GM19468 (cell line): ENCODE data around the gene EYA4.
"Not testable (repeated sequence)": the region's sequence is repeated elsewhere in the genome, so short reads cannot be mapped to it uniquely, and the experiment has no call there.

ENCODE experiments used
- ATAC-seq: cut with Tn5 transposase; IDR thresholded peaks from one replicate; pipeline ENCODE4 v1.9.1; 2021; ENCODE audit warnings: mild to moderate bottlenecking, moderate library complexity, moderate number of reproducible peaks; ENCODE audit not compliant: unreplicated experiment; ENCODE audit errors: extremely low read depth

EYA4 gene

GRCh38 chr6:133393891-133394290 lies 152.7 kb downstream of the EYA4 start:
- no peak for ATAC-seq

GRCh38 chr6:133394630-133395029 lies 153.5 kb downstream of the EYA4 start:
- no peak for ATAC-seq

- no peak for ATAC-seq
These were observed 155.3 kb downstream of the EYA4 start for GRCh38 chr6:133396233-133396983.

DNA sequence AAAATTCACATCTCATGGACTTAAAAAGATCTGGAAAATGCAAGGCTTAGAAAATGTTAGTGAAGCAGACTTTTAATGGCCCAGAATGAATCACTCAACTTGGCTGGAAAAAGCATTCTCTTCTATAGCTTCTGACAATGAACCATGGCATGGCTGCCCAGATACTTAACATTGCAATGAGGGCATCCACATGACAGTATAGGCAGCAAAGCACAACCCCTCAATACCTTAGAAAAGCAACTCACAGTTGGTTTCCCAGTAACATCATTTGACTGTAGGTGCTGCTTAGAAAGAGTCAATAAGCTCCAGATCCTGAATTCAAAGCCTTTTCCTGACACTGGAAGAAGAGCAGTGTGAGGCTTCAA lies 155.8 kb downstream of the EYA4 start:
- no peak for ATAC-seq

DNA sequence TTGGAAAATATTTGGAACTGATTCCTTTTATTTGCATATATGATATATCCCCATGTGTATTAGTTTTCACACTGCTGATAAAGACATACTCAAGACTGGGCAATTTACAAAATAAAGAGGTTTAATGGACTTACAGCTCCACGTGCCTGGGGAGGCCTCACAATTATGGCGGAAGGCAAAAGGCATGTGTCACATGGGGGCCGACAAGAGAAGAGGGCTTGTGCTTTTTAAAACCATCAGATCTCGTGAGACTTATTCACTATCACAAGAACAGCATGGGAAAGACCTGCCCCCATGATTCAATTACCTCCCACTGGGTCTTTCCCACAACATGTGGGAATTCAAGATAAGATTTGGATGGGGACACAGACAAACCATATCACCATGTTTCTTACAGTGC lies 156.4 kb downstream of the EYA4 start:
- not testable (repeated sequence) for ATAC-seq

DNA sequence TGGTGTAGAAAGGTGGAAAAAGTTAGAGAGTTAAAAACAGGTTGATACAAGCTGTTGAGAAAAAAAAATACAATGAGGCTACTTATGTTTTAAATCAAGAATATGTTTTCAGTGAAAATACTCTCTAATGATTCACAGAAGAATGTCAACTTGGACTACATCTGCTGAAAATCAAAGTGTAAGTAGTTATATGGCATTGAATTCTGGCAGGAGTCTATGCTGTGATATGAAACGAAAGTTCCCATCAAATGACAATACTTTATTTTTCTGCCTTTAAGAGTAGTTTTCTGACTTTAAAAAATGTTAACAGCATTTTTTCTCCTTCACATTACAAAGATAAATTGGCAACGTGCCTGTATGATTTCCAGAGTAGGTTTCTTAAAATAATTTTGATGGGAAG lies 158.3 kb downstream of the EYA4 start:
- ATAC-seq: no peak

GRCh38 chr6:133404151-133404550 lies 163.0 kb downstream of the EYA4 start:
- ATAC-seq: no peak

GRCh38 chr6:133404728-133405127 lies 163.6 kb downstream of the EYA4 start:
- ATAC-seq: no peak

GRCh38 chr6:133407320-133408100 lies 166.4 kb downstream of the EYA4 start:
- no peak for ATAC-seq

GRCh38 chr6:133408132-133408531 lies 167.0 kb downstream of the EYA4 start:
- ATAC-seq: no peak

- ATAC-seq: no peak
These were observed 167.4 kb downstream of the EYA4 start for GRCh38 chr6:133408543-133408942.

GRCh38 chr6:133410638-133411435 lies 169.7 kb downstream of the EYA4 start:
- ATAC-seq: no peak

DNA sequence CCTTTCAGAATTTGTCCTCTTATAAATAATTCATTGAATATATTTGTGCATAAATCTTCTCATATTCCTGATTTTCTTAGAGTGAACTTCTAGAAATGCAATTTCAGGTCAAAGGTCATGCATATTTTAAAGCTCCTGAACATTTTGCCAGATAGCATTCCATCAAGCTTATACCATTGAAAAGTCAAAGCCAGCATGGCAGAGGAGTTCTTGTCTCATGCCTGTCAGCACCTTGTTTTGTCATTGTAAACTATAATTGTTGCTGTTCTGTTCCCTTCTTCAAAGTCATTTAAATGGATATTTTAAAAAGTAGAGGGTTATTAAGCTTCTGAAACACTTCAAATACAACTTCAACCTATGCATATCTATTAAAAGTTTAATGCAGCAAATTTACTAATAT lies 170.6 kb downstream of the EYA4 start:
- no peak for ATAC-seq

DNA sequence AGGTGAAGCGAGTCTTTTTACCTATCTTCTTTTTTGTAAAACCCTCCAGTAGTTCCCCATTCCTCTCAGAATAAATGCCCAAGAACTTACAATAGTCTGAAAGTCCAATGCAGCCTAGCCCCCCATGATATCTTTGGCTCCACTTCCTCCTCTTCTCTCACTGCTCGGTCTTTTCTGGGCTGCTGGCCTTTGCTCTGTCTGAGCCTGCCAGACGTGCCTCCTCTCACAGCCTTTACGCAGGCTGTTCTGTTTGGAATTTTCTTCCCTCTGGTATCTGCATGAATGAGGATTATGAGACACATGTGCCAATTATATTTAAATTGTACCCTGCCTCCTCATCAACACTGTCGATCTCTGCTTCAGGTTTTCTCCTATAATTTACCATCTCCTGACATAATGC lies 174.1 kb downstream of the EYA4 start:
- no peak for ATAC-seq

DNA sequence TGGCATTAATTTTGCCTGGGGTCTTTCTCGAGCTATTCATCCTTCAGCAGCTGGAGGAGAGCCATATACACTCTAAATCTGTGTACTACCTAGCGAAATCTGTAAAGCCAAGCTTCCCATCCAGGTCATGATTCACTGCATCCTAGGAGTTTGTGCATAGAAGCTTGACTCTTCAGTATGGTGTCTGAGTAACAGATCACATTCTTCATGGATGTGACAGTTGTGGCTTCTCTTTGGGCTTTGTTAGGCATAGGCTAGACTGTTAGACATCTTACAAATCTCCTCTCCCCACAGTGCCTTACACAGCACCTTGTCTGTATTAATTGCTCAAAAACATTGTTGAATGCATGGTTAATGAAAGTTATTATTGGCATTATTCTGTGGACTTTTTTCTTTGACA lies 177.0 kb downstream of the EYA4 start:
- no peak for ATAC-seq

DNA sequence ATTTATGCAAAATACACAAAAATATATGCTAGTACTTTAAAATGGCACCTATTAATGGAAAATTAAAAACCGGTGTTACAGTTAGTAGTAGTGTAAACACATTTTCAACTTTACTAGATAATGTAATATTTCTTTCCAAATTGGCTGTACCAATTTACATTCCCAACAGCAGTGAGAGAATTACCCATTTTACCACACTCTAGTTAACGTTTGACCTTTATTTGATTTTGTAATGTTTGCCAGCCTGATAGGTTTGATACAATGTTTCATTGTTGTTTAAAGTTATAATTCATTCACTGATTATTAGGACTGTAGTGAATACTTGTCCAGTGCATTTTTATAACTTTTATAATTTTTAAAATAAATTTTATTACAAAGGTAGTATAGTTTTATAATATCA lies 182.1 kb downstream of the EYA4 start:
- ATAC-seq: no peak

DNA sequence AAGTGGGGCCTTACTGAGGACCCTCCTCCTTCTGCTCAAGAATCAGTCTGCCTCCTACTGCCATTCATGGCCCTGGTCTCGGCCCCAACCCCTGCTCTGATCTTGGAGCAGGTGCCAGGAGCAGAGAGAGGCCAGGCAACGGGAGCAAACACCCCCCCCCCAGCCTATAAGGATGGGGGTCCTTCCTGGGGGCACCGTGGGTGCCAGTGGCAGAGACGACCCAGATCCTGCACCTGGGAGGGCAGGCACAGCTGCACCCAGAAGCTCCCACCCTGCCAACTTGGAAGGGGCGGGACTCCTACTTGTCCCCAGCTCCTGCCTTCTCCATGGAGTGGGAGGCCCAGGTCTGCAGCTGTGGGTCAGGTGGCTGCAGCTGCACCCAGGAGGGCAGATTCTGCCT lies 183.2 kb downstream of the EYA4 start:
- no peak for ATAC-seq

DNA sequence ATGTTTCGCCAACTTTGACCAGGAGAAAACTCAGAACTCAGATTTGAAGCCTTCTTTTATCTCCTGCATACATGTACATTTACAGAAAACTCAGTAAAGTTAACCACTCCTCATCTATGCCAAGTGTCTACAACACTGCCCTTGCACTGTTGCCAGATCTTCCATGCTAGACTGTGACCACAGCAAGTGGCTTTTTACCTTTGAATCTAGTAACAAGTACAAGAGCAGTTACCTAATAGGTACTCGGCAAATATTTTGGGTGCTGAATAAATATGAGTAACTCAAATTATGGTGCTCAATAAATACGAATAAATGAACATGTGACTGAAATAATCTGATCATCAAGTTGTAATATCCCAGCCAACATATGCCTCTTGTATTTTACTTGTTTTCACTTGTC lies 184.9 kb downstream of the EYA4 start:
- ATAC-seq: no peak

GRCh38 chr6:133428295-133428694 lies 187.1 kb downstream of the EYA4 start:
- no peak for ATAC-seq

DNA sequence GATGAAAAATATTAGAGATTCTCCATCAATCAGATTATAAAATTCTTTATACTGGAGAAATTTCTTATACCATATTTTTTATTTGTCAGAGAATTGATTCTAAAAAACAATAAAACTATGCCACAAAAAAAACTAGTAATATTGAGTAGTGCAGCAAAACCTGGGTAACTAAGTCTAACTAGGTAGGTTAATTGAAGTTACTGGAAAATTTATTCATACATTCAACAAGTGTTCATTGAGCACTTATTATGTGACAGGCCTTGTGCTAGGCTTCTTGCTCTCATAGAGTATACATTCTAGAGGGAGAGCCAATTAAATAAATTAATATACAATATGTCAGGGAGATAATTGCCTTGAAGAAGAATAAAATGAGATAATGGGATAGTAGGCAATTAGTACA lies 189.4 kb downstream of the EYA4 start:
- ATAC-seq: no peak

DNA sequence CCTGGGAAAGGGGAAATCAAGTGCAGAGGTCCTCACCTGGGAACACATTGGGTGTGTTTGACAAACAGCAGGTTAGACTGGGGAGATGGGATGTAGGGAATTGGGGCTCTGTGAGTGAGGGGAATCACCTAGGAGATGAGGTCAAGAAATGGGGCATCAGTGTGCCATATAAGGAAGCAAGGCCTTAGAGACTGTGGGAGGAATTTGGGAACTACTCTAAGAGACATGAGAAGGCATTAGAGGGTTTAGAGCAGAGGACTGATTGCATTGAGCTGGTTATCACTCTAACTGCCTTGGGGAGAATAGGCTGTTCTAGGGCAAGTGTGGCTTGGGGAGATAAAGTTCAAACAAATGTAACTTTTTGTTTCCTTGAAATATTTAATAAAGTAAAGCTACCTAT lies 189.9 kb downstream of the EYA4 start:
- ATAC-seq: no peak
